A549 (cell line): ENCODE data around the gene MAD1L1.

Source experiments
- CEBPB ChIP-seq, 2 experiments: fragments of >200 bp in 1 of 2; sonication (Bioruptor Twin) in 1 of 2; formaldehyde crosslinking in 1 of 2; IDR thresholded peaks; 2 replicates each; pipeline ENCODE4 v1.6.1; 2012 to 2016
- CHD4 ChIP-seq: fragments of 200-600 bp; sonication (generic); IDR thresholded peaks from 2 replicates; pipeline ENCODE4 v1.6.1; 2016; ENCODE audit warnings: antibody characterized with exemption, mild to moderate bottlenecking, borderline replicate concordance
- CTCF ChIP-seq: fragments of >200 bp; sonication (Bioruptor Twin); formaldehyde crosslinking; IDR thresholded peaks from 3 replicates; pipeline ENCODE4 v1.5.1; 2016
- EP300 ChIP-seq, 2 experiments: fragments of >200 bp; sonication (Bioruptor Twin); formaldehyde crosslinking; IDR thresholded peaks; 2 replicates in 1 of 2; 3 replicates in 1 of 2; pipeline ENCODE4 v1.6.1; 2016 to 2017
- HMGXB4 ChIP-seq: fragments of 250-450 bp; sonication (Bioruptor Pico); IDR thresholded peaks from 2 replicates; pipeline ENCODE4 v1.5.0; 2021; ENCODE audit warnings: mild to moderate bottlenecking, moderate library complexity, borderline replicate concordance
- JUN ChIP-seq, 2 experiments: fragments of >200 bp; sonication (Bioruptor Twin); formaldehyde crosslinking; IDR thresholded peaks; 2 replicates in 1 of 2; 3 replicates in 1 of 2; pipeline ENCODE4 v1.6.1; 2016 to 2017
- MAFK ChIP-seq: fragments of 450-650 bp; IDR thresholded peaks from 2 replicates; pipeline ENCODE4 v1.6.1; 2014; ENCODE audit not compliant: partially characterized antibody
- MAZ ChIP-seq: fragments of 150-350 bp; IDR thresholded peaks from 2 replicates; pipeline ENCODE4 v1.6.1; 2014; ENCODE audit warnings: antibody characterized with exemption, low read depth, low read length, borderline replicate concordance
- NR3C1 ChIP-seq: fragments of >200 bp; sonication (Bioruptor Twin); formaldehyde crosslinking; IDR thresholded peaks from 3 replicates; pipeline ENCODE4 v1.6.1; 2017
- POLR2A ChIP-seq: IDR thresholded peaks from 2 replicates; pipeline ENCODE4 v1.6.1; 2012; ENCODE audit warnings: mild to moderate bottlenecking, low read length
- RAD21 ChIP-seq, 2 experiments: fragments of >200 bp in 1 of 2; sonication (Bioruptor Twin) in 1 of 2; formaldehyde crosslinking in 1 of 2; IDR thresholded peaks in 1 of 2; conservative IDR thresholded peaks in 1 of 2; 2 replicates in 1 of 2; 3 replicates in 1 of 2; pipeline ENCODE4 v1.6.1; 2012 to 2018; ENCODE audit warnings: inconsistent platforms in 1 of 2
- REST ChIP-seq: fragments of 200-600 bp; sonication (generic); IDR thresholded peaks from 2 replicates; pipeline ENCODE4 v1.6.1; 2016; ENCODE audit warnings: antibody characterized with exemption, mild to moderate bottlenecking, moderate library complexity
- ZFP36 ChIP-seq: fragments of 450-650 bp; IDR thresholded peaks from 2 replicates; pipeline ENCODE4 v1.6.1; 2014; ENCODE audit warnings: borderline replicate concordance; ENCODE audit not compliant: partially characterized antibody
- ZNF302 ChIP-seq: fragments of 250-450 bp; sonication (Bioruptor Pico); IDR thresholded peaks from 2 replicates; pipeline ENCODE4 v1.9.0; 2021; ENCODE audit warnings: inconsistent platforms, mild to moderate bottlenecking, moderate library complexity

GRCh38 chr7:1807821-1808600 is 424.7 kb downstream of the MAD1L1 start:
- TF ChIP-seq POLR2A (no peak), CTCF (no peak), ZNF302 (no peak), EP300 (IDR thresholded peaks at IDR 0.05) (no peak), MAFK (no peak), MAZ (no peak), CHD4 (no peak), RAD21 (conservative IDR thresholded peaks at IDR 0.05 in 1 of 2, IDR thresholded peaks at IDR 0.05 in 1 of 2) (no peak), CEBPB (IDR thresholded peaks at IDR 0.05) (no peak), REST (no peak), NR3C1 (no peak), HMGXB4 (no peak), ZFP36 (no peak), JUN (IDR thresholded peaks at IDR 0.05) (no peak)
